NOMO-1 treated with dmso at 0.1 percent for 144 hours (cell line): Measurements from ENCODE around the gene SPTBN2.

ENCODE experiments used
- DNase-seq: peaks from one replicate; lab custom pipeline; 2025; ENCODE audit not compliant: unreplicated experiment; lab: John Stamatoyannopoulos, UW

Gene SPTBN2

GRCh38 chr11:66686100-66686785 is 42.8 kb downstream of the SPTBN2 start:
- no peak for DNase-seq

- DNase-seq: no peak
These were observed 43.5 kb downstream of the SPTBN2 start for GRCh38 chr11:66685276-66686099.

GRCh38 chr11:66684635-66685034 is 44.4 kb downstream of the SPTBN2 start:
- DNase-seq: no peak

GRCh38 chr11:66683877-66684276 is 45.1 kb downstream of the SPTBN2 start:
- no peak for DNase-seq

- DNase-seq: no peak
These were observed 47.9 kb downstream of the SPTBN2 start for GRCh38 chr11:66680966-66681645.

GRCh38 chr11:66677599-66678375 is 51.2 kb downstream of the SPTBN2 start, which contains the start of gene RBM4B:
TSS of gene RBM4B (minus strand) at chr11:66677887. CDS start at chr11:66677079, 808 bp downstream.
- DNase-seq: peak; percentile 94

GRCh38 chr11:66676931-66677598 is 52.0 kb downstream of the SPTBN2 start:
- DNase-seq: no peak

- peak; percentile 37 for DNase-seq
These were observed 52.6 kb downstream of the SPTBN2 start for GRCh38 chr11:66676282-66676919.

- DNase-seq: no peak
These were observed 53.9 kb downstream of the SPTBN2 start for GRCh38 chr11:66674964-66675602.

GRCh38 chr11:66670816-66671215 is 58.2 kb downstream of the SPTBN2 start:
- DNase-seq: no peak

- no peak for DNase-seq
These were observed 63.6 kb downstream of the SPTBN2 start for GRCh38 chr11:66665369-66665768.

GRCh38 chr11:66663741-66664296 is 65.2 kb downstream of the SPTBN2 start:
- DNase-seq: no peak

- DNase-seq: peak; percentile 62
These were observed 69.3 kb downstream of the SPTBN2 start for GRCh38 chr11:66659763-66660162.

GRCh38 chr11:66653123-66653522 is 75.9 kb downstream of the SPTBN2 start:
- DNase-seq: no peak

- no peak for DNase-seq
These were observed 76.4 kb downstream of the SPTBN2 start for GRCh38 chr11:66652651-66653050.

GRCh38 chr11:66651016-66651415 is 78.0 kb downstream of the SPTBN2 start:
- DNase-seq: no peak

GRCh38 chr11:66649903-66650302 is 79.1 kb downstream of the SPTBN2 start:
- no peak for DNase-seq

GRCh38 chr11:66646828-66647227 is 82.2 kb downstream of the SPTBN2 start:
- no peak for DNase-seq
